Stimulated activated CD4-positive, alpha-beta T cell treated with anti-CD3 and anti-CD28 coated beads, Interleukin-2, amount 100 ng/mL, for 4 hours (primary cell): ENCODE results near the gene HCRTR2.
"Not testable (repeated sequence)": the region's sequence is repeated elsewhere in the genome, so short reads cannot be mapped to it uniquely, and the experiment has no call there.

Source experiments
- DNase-seq: peaks from one replicate; pipeline ENCODE4 v3.0.0-alpha.2; 2020; ENCODE audit warnings: low read depth

Gene HCRTR2

DNA sequence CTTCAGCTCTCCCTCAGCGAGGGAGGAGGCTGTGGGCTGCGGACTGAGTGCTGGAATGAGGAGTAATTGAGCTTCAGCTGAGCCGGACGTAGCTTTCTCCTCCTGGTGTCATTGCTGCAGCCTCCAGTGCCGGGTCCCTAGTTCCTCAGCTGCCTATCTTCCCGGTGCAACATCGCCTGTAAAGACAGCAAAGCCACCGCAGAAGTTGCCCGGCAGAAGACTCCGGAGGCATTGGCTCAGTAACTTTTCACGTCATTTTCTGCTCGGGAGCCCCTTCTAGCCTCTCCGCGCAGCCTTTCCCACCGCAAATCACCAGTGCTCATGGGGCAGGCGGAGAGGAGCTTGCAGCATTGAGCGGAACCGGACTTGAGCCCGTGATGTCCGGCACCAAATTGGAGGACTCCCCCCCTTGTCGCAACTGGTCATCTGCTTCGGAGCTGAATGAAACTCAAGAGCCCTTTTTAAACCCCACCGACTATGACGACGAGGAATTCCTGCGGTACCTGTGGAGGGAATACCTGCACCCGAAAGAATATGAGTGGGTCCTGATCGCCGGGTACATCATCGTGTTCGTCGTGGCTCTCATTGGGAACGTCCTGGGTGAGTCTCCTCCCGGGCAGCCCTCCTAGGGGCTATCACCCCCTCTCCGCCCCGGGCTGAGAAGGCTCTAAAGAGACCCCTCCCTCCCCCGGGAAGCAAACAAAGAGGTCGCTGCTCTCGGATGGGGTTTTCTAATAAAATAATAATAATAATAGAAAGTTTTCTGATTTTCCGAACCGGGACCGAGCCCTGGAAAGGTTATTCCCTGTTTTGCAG is at the start of gene HCRTR2:
HCRTR2 (plus strand) TSS at position 305 of the 816 bp plus-strand sequence; CDS start at position 378, 73 bp downstream.
- no peak for DNase-seq

DNA sequence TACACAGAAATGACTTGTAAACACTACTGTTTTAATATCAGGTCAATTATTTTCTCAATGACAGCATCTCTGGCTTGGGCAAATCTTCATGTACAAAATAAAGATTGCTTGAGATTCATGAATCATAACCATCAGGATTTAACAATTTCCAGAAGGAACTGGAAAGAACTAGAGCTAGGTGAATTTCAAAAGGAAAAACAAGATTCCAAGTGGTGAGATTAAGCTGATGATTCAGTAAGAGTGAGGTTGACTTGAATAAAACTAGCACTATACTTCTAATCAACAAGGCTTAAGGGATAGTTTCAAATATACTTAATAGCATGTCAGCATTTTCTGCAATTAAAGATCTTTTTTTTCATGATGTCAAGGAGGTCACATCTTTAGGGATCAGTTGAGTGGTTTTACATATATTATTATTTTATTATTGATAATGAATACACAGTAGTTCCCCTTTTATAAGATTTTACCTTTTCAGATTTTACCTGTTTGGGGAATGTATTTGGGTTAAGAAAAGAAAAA is 43.5 kb upstream of the HCRTR2 start:
- no peak for DNase-seq

DNA sequence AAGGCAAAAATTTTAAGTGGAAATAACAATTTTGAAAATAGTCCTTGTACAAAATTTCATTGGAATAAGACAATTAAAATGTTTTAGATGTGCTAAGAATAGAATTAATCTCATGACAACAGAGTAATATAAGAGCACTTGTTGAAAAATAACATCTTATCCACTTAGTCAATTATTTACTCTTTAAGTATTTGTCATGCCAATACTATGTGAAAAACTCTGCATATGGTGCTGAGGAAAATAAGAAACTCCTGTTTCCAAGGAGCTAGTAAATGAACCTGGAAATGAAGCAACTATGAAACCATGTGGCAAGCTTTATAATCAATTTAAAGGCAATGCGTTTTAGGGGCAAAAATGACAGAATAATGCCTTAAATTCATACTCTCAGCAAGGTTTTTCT is 42.7 kb upstream of the HCRTR2 start:
- DNase-seq, result no peak

DNA sequence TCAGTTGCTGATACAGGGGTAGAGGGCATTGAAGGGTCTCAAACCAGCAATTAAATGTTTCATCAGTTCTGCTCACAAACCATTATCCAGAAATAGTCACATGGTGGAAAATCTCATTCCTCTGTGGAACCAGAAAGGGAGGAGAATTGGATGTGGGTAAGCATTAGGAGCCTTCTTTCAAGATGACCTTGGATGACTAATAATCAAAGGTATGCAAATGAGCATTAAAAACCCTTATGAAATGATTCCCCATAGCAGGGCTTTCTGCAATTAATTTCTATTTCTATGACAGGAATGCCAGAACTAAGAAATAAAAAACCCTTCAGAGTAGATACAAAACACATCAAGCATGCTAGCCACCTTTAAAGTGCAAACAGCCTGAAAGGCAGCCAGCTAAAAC is 37.4 kb upstream of the HCRTR2 start:
- no peak for DNase-seq

DNA sequence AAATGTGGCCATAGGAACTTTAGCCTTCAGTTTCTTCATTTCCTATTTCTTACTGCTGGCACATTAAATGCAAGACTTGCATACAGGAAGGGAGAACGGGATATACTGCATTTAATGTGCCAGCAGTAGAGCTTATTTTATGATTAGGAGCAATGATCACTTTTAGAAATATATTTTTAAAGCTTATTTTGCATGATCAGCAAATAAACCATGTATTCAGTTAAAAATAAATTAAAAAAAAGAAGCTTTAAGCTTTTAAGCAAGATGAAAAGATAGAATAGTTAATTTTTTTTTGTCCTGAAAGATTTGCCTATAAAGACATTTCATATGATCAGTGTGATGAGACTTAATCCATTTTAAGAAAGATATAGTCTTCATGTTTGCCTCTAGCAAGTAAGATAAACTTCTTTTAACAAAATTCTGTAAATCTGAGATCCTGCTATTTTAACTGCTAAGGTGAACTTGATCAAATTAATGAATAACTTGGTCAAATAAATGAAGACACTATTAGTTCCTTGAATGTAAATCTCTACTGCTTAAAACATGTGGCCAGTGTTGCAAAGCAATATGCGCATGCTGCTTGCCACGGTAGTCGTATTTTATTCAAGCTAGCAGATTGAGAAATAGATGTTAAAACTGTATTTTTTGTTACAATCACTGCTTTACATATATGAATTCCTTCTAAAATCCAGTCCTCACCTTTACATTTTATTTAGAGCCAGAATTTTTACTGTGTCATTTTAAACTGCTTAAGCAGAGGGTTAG is 36.2 kb upstream of the HCRTR2 start:
- DNase-seq, result no peak

DNA sequence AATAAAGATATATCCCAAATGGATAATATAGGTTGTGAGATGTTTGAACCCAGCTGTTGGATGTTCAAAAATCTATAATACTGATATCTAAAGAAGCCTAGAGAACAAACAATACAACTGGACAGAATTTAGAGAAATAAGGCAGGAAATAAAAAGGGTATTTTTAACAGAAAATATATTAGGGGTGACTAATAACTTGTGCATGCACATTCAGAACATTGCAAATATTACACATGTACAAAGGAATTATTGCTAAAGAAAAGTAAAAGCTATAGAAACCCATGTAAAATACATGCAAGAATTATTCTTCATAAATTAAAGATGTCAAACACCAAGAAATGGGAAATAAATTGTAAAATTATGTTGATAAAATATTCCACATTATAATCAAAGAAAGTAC is 32.7 kb upstream of the HCRTR2 start:
- no peak for DNase-seq

DNA sequence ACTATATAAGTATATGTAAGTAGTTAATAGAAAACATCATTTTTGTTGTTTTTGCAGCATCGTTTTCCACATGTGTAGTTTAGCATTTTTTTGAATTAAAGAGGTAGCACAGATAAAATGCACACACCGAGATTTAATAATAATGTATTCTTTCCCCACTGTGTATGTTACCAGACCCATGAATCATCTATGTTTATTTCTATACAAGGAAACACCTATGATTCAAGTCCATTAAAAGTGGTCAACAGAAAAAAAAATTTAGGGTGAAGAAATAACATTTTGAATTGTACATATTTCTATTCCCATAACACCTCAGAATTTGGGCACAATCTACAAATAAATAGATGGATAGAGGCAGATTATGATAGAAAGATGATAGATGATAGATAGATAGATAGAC is 31.7 kb upstream of the HCRTR2 start:
- DNase-seq, result no peak

DNA sequence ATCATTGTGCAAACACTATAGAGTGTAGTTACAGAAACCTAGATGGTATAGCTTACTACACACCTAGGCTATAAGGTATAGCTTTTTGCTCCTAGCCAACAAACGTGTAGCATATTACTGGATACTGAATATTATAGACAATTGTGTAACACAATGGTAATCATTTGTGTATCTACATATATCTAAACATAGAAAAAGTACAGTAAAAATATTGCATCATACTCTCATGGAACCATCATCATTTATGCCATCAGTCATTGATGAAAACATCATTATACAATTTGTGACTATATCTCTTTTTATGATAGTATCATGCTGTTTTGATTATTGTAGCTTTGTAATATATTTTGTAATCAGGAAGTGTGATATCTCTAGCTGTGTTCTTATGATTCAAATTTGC is 21.0 kb upstream of the HCRTR2 start:
- no peak for DNase-seq

DNA sequence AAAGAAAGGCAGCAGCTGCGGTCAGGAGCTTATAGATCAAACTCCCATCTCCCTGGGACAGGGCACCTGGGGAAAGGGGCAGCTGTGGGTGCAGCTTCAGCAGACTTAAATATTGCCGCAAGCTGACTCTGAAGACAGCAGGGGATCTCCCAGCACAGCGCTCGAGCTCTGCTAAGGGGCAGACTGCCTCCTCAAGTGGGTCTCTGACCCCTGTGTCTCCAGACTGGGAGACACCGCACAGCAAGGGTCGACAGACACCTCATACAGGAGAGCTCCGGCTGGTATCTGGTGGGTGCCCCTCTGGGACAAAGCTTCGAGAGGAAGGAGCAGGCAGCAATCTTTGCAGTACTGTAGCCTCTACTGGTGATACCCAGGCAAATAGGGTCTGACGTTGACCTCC is 15.5 kb upstream of the HCRTR2 start:
- not testable (repeated sequence) for DNase-seq

DNA sequence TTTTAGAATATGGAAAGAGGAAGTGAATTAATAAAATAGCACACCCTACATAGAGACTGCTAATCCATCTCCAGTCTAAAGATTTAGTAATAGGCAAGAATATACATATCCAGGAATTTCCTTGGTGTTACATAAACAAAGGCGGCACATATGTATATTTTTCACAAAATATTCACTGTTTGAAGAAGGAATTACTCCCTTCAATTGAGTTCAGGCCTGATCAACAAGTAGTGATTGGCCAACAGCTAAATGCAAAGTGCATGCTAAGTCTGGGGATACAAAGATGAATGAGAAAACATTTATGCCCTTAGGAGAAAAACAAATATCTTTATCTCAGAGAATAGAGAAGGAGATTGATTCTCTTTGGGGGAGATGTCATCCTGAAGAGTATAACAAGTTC is 6.5 kb upstream of the HCRTR2 start:
- DNase-seq, result no peak

DNA sequence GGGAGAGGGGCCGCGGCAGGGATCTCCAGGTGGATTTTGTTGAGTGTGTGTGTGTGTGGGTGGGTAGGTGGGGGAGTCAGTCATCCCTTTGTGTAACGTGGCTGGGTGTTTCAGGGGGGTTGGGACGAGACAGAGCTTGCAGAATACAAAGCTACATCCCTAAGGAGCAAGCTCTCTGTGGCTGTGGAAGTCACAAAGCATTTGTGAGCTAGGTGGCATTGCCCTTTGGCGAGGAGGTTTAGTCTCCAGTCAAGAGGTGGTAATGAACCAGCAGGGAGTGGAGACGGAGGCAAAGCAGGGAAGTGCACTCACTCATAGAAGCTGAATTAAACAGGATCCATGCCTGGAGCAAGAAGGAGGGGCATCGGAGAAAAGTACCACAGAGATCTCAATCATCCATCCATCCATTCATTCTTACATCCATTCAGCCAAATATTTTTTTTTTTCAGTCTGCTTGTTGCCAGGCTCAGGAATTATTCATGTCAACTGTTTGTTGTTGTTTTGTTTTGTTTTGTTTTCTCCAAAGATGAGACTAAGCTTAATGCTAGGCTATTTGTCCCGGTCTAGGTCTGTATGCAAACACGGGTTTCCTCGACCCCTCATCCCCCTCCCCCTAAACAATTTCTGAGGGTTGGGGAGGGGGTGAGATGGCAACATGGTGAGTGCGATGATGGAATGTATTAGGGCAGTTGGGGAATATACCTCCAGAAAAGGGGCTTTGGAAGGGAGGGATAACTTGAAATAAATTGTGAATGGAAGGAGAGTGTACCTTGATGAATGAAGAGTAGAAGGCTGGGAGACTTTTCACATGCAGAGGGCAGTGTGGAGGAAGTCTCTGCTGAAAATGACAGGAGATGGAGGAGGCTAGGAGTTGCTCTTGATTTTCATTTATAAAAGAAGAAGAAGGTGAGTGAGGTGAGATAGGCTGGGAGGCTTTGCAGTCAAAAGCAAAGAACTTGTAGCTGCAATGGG is 1.0 kb downstream of the HCRTR2 start:
- no peak for DNase-seq

DNA sequence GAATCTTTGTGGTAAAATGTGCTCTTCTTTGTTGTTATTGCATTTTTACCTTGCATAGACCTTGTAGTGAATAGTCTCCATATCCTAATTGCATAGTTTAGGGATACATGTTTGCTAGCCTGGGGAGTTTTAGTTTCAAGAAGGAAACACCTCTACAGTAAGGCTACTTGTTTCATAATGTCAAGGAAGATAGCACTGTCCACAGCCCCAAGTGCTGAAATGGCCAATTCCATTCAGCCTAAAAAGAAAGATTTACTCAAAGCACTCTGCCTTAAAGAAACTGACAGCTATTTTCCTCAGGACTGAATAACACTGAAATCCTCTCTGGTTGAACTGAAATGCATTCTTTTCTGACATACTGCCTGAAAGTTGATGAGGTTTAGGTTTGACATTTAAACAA is 2.6 kb downstream of the HCRTR2 start:
- DNase-seq, result no peak

DNA sequence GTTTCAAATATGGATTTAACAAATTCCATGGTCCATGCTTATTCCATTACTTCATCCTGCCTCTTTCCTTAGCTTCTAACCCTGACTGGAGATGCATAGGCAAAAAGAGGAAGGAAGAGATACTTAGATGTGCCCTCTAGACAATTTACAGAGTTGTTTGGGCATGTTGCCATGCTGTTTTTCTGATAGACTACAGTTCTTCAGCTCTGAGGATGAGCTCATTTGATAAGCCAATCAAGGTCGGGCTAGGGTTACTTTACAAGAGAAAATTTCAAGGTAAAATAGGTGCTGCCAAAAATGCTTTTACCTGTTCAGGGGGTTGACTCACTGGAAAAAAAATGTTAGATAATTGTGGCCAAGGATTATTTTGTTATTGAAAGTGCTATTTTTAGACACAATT is 5.9 kb downstream of the HCRTR2 start:
- no peak for DNase-seq

DNA sequence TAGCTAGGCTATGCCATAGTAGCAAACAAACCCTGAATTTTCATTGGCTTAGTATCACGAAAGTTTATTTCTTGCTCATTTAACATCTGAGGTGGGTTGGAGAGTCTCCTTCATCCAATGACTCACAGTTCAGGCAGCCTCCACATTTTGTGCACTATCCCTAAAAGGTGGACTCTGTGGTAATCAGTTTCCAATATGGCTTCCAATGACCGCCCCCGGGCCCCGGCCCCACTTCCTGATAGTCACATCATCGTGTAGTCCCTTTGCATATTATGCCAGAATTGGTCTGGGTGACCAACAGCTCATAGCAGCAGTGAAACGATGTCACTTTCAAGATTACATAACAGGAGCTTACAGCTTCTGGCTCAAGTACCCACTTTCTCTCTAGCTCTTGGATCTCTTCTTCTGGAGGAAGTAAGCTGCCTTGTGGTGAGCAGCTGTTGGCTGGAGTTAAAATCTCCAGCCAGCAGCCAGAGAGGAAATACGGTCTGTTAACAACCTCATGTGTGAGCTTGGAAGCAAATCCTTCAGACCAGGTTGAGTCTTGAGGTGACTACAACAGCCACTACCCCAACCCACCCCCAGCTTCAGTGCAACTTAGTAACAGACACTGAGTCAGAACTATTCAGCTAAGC is 7.8 kb downstream of the HCRTR2 start:
- DNase-seq, result no peak

DNA sequence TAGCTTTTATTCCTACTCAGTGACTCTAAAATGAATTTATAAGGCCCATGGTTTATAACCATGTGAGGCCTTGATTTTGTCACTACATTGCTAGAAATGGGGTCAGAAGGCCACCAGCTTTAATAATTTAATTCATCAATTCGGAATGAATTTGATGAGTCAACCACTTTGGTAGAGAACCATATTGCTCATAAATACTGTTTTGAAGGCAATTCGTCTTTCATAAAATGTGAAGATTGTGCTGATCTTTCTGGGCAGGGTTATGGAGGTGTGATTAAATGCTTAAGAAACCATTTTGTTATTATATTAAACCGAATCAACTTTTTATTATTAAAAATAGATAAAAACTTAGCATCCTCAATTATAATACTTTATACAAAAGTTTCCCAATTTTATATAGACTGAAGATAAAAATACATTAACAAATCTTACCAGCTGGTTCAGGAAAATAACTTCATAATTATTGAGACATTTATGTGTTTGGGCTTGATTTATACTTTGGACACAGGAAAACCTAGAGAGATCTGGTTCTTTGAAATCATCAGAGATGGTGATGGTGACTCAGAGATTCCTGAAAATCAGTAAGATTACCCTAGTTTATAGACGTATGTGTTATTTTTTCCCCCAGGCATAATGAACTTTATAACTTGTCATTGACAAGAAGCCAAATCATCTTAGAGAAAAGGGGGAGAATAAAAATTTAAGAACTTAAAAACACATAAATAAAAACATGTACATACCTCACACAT is 10.6 kb downstream of the HCRTR2 start:
- DNase-seq, result no peak

DNA sequence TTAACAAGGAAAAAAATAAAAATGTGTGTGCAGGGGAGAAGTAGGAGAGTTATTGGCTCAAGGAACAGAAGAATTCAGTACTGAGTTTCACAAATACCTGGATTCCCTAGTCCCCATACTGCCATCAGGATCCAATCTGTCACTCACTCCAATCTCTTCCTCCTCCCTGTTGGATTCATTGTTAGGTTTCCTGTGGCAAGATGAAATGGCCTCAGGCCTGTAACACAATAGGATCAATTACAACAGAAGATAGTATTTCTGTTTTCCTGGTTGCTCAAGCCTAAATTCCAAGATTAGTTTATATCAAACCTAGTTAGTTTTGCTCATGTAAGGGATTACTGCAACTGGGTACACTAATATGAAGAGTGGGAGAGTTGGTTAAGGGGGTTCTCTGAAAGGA is 24.4 kb downstream of the HCRTR2 start:
- no peak for DNase-seq

DNA sequence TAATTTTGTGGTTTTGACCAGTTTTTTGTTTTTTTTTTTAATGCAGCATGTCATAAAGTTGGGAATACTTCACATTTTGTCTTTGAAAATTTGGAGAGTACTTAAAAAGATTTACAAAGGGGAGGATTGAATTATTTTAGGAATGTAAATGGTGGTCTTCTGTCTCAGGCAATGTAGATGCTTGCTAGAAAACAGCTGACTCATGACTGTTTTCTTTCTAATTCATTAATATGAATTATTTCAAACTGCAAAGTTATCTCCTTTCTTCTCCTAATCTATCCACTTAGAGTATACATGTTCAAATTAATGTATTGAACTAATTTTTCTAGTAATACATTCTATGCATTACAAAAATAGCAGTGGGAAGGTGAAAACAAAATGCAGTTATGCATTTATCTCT is 24.9 kb downstream of the HCRTR2 start:
- no peak for DNase-seq

DNA sequence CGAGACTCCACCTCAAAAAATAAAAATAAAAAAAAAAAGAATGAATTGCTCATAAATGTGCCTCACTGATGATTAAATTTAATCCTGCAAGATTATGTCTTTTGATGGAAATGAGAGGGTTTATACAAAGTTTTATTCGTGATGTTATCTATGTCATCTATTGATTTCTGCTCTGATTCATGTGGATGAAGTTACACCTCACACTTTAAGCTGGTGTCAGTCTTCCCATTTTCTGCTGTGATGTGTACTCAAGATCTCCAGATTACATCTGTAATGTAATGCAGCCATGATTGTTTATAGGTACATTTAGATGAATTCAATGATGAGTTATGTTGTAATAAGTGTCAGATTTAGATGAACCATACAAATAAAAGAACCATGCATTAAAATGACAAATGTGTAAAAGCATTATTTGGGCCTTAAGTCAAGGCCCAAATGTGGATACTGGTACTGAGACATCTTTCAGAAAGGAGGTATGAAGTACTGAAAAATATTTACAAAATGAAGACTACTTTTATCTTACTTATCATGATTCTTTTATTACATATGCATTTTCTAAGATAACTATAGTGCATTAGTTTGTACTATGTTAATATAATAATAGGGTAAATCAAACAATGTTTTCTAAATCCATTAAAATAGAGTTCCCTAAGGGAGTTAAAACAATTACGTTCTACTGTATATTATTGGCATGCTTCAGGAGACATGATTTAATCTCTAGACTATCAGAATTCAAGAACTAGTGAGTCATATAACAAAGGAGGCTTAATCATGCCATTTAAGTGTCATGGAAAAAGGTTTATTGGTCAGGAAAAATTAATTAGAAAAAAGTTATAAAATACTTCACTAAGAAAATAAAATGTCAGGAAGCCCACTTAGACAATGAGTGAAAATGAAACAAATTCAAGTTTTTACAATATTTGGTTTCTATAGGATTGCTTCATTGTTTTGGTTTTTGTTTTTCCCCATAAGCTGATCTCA is 34.5 kb downstream of the HCRTR2 start:
- DNase-seq, result no peak

DNA sequence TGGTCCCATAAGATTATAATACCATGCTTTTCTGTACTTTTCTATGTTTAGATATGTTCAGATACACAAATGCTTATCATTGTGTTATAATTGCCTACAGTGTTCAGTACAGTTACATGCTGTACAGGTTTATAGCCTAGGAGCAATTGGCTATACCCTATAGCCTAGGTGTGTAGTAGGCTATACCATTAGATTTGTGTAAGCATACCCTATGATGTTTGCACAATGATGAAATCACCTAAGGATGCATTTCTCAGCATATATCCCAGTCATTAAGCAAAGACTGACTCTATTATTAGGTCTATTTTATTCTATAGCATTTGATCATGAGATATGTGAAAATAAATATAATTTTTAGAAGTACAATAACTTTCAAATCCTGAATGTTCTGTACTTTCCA is 36.6 kb downstream of the HCRTR2 start:
- no peak for DNase-seq

DNA sequence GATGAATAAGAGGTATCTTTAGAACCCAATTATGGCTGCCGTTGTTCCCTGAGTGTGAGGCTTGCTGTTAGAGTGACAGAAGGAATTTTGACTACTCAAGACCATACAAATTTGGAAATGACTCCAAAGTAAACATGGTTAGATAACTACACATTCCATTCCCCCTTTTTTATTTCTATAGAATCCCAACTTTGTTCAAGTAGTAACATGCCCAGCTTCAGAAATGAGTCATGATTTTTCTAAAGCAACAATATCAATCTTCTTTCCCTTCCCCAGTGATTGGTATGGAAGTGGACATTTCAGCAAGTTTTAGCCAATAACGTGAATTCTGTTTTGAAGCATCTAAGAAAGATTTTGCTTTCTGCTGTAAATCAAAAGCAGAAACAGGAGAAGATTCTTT is 37.8 kb downstream of the HCRTR2 start:
- DNase-seq, result no peak
